B cell (primary cell): Measurements from ENCODE around the gene AHDC1. TPM values are rescaled to one million over a fixed set of nuclear protein-coding genes. Genes with fewer than 3 reads are reported as not detected.
"Not testable (repeated sequence)": the region's sequence is repeated elsewhere in the genome, so short reads cannot be mapped to it uniquely, and the experiment has no call there.

Source experiments
- ATAC-seq: fragments of 200-7000 bp; cut with Tn5 transposase; one replicate; pipeline ENCODE4 v1.10.0; 2021; ENCODE audit warnings: low read depth, mild to moderate bottlenecking, moderate number of reproducible peaks, moderate library complexity
- CTCF ChIA-PET: fragments of 350-600 bp; sonication (Branson Sonifier 250); formaldehyde crosslinking; loops from one replicate; lab custom pipeline; 2021; ENCODE audit warnings: antibody characterized with exemption, inconsistent platforms; lab: Charles Lee
- POLR2A ChIA-PET: fragments of 350-600 bp; sonication (Branson Sonifier 250); formaldehyde crosslinking; loops from one replicate; lab custom pipeline; 2021; ENCODE audit warnings: antibody characterized with exemption; lab: Charles Lee
- DNase-seq: peaks from one replicate; pipeline ENCODE4 v3.0.0; 2013
- H2AFZ ChIP-seq: 2 replicates; pipeline ENCODE4 v1.6.1; 2012; ENCODE audit warnings: mild to moderate bottlenecking, low read depth, low read length; ENCODE audit not compliant: insufficient read depth, poor library complexity, severe bottlenecking
- H3K27ac ChIP-seq, 2 donors: 1 replicate in 1 of 2; 2 replicates in 1 of 2; pipeline ENCODE4 v1.5.1; 2012 to 2013; ENCODE audit warnings: low read length in 2 of 2, mild to moderate bottlenecking in 2 of 2, moderate library complexity in 1 of 2
- H3K27me3 ChIP-seq, 4 experiments: fragments of 200-600 bp in 1 of 4; sonication (generic) in 1 of 4; replicated peaks in 1 of 4; 1 replicate in 2 of 4; 2 replicates in 2 of 4; pipeline versions ENCODE4 v1.6.1 to v1.7.0; 2013 to 2016; ENCODE audit warnings: low read length in 3 of 4, mild to moderate bottlenecking in 2 of 4, mixed read lengths in 1 of 4, moderate library complexity in 1 of 4; ENCODE audit not compliant: insufficient read depth in 4 of 4, control insufficient read depth in 3 of 4; ENCODE audit errors: control extremely low read depth in 1 of 4
- H3K36me3 ChIP-seq, 2 experiments: replicated peaks in 1 of 2; 1 replicate in 1 of 2; 2 replicates in 1 of 2; pipeline versions ENCODE4 v1.6.1 to v1.7.1; 2013; ENCODE audit warnings: low read length in 1 of 2; ENCODE audit not compliant: insufficient read depth in 2 of 2, control insufficient read depth in 1 of 2; ENCODE audit errors: control extremely low read depth in 1 of 2, extremely low read depth in 1 of 2
- H3K4me1 ChIP-seq, 2 donors: fragments of 200-600 bp in 1 of 2; sonication (generic) in 1 of 2; 1 replicate in 1 of 2; 2 replicates in 1 of 2; pipeline versions ENCODE4 v1.5.1 to v1.6.1; 2013 to 2017; ENCODE audit warnings: low read length in 2 of 2; ENCODE audit not compliant: control insufficient read depth in 2 of 2, insufficient read depth in 2 of 2
- H3K4me2 ChIP-seq: replicated peaks from 2 replicates; pipeline ENCODE3; 2012; ENCODE audit warnings: mild to moderate bottlenecking, low read depth, low read length; ENCODE audit not compliant: poor library complexity, severe bottlenecking
- H3K4me3 ChIP-seq, 5 experiments: fragments of 200-600 bp in 1 of 5; sonication (generic) in 1 of 5; 1 replicate in 3 of 5; 2 replicates in 2 of 5; pipeline versions ENCODE4 v1.5.1 to v1.7.0; 2011 to 2016; ENCODE audit warnings: low read length in 4 of 5, mild to moderate bottlenecking in 4 of 5, low read depth in 2 of 5, control low read depth in 1 of 5, moderate library complexity in 1 of 5; ENCODE audit not compliant: insufficient read depth in 1 of 5; ENCODE audit errors: control extremely low read depth in 1 of 5, extremely low read depth in 1 of 5
- H3K79me2 ChIP-seq: fragments of 200-600 bp; sonication (generic); one replicate; pipeline ENCODE4 v1.6.0; 2016; ENCODE audit warnings: low read length; ENCODE audit not compliant: control insufficient read depth, insufficient read depth
- H3K9ac ChIP-seq: fragments of 200-600 bp; sonication (generic); 2 replicates; pipeline ENCODE4 v1.6.1; 2017; ENCODE audit warnings: mild to moderate bottlenecking, low read length, moderate library complexity
- H3K9me3 ChIP-seq, 3 donors: one replicate each; pipeline versions ENCODE4 v1.6.1 to v1.7.1; 2013; ENCODE audit warnings: low read length in 2 of 3; ENCODE audit not compliant: control insufficient read depth in 2 of 3, insufficient read depth in 1 of 3; ENCODE audit errors: control extremely low read depth in 1 of 3
- H4K20me1 ChIP-seq: 2 replicates; pipeline ENCODE4 v1.6.0; 2012; ENCODE audit warnings: mild to moderate bottlenecking, low read length; ENCODE audit not compliant: insufficient read depth, control insufficient read depth, poor library complexity, severe bottlenecking
- H3K27ac Mint-ChIP-seq: one replicate; pipeline ENCODE4 v1.8.0; 2021; ENCODE audit warnings: mixed read lengths
- H3K27me3 Mint-ChIP-seq: one replicate; pipeline ENCODE4 v1.8.0; 2021; ENCODE audit warnings: mixed read lengths
- H3K4me1 Mint-ChIP-seq: one replicate; pipeline ENCODE4 v1.8.0; 2021; ENCODE audit warnings: mixed read lengths
- H3K4me3 Mint-ChIP-seq: one replicate; pipeline ENCODE4 v1.8.0; 2021; ENCODE audit warnings: mixed read lengths
- H3K9me3 Mint-ChIP-seq: one replicate; pipeline ENCODE4 v1.8.0; 2022; ENCODE audit warnings: mixed read lengths; ENCODE audit not compliant: insufficient read depth
- CTCF ChIP-seq: fragments of 200-600 bp; IDR thresholded peaks from one replicate; pipeline ENCODE4 v1.8.0; 2022; ENCODE audit warnings: antibody characterized with exemption, mild to moderate bottlenecking
- EZH2 ChIP-seq: IDR thresholded peaks from 2 replicates; pipeline ENCODE4 v1.6.1; 2012; ENCODE audit warnings: borderline replicate concordance, low read depth, mild to moderate bottlenecking, moderate library complexity, low read length; ENCODE audit not compliant: insufficient read depth, poor library complexity, severe bottlenecking
- WGBS: methylation state at CpG from one replicate; pipeline ENCODE4 v1.1.5; 2013; ENCODE audit warnings: missing lambda C conversion rate; ENCODE audit not compliant: insufficient coverage; 5-methylcytosine and 5-hydroxymethylcytosine counted together
- intact Hi-C: fragments of 100-400 bp; cut with micrococcal nuclease; formaldehyde crosslinking; loops from one replicate; pipeline ENCODE4 v1.10.0; 2022
- polyA plus RNA-seq: library from polyadenylated mRNA; depleted of rRNA; stranded (reverse); fragments of >200 nt; gene quantifications from 2 replicates; pipeline ENCODE4 v1.2.3, GENCODE V29; 2012
- total RNA-seq, 2 donors: library from RNA; stranded (reverse); fragments of 120-200 nt in 1 of 2; gene quantifications; 1 replicate in 1 of 2; 2 replicates in 1 of 2; pipeline versions ENCODE4 v1.2.3 to v1.2.4, GENCODE V29; 2013 to 2022

The AHDC1 gene
- total and polyA plus RNA-seq, 2 donors (not counting 1 experiment from before 2014, with no cell fraction given), result 6.2 to 32.0 TPM

GRCh38 chr1:27501159-27501558 lies 102.8 kb downstream of the AHDC1 start:
- H3K27ac ChIP-seq, H3K4me1 Mint-ChIP-seq, intact Hi-C loops, H3K27me3 Mint-ChIP-seq, H3K4me3 Mint-ChIP-seq, H3K27me3 ChIP-seq, H3K36me3 ChIP-seq, H3K9me3 Mint-ChIP-seq, ATAC-seq, CTCF ChIA-PET, H3K4me3 ChIP-seq, POLR2A ChIA-PET, DNase-seq, H3K4me2 ChIP-seq, H3K79me2 ChIP-seq, H3K27ac Mint-ChIP-seq, H3K9ac ChIP-seq, H3K9me3 ChIP-seq, H4K20me1 ChIP-seq, H2AFZ ChIP-seq, H3K4me1 ChIP-seq: not testable (repeated sequence)
- no CpG with 5 or more reads among the region's 2 CpGs for WGBS

GRCh38 chr1:27499142-27499541 lies 104.8 kb downstream of the AHDC1 start:
- H3K4me3 Mint-ChIP-seq, result no peak overlapping the region
- no peaks in the 10 kb centered on the region for H3K9me3 ChIP-seq
- H4K20me1 ChIP-seq, result no peaks in the 10 kb centered on the region
- H2AFZ ChIP-seq, result no peak overlapping the region
- no peak overlapping the region for H3K9ac ChIP-seq
- ChIA-PET CTCF (interaction anchor here (0.5 to 1.5 kb wide), 3 partner anchors 70 to 108 kb away, joined by 3 to 5 read pairs (median 4); no protein-coding TSS in a partner anchor), POLR2A (no interaction called here)
- no peak overlapping the region for H3K27ac Mint-ChIP-seq
- H3K4me3 ChIP-seq, result no peak overlapping the region
- no peaks in the 10 kb centered on the region for H3K36me3 ChIP-seq
- H3K9me3 Mint-ChIP-seq, result no peaks in the 10 kb centered on the region
- TF ChIP-seq CTCF, result no peak
- no peak for TF ChIP-seq EZH2
- H3K4me1 Mint-ChIP-seq, result peaks cover 6% of the 10 kb centered on the region
- ATAC-seq, result no peak
- H3K27ac ChIP-seq, result no peak overlapping the region
- no peaks in the 10 kb centered on the region for H3K27me3 ChIP-seq
- intact Hi-C loops, result no loop called here
- H3K27me3 Mint-ChIP-seq, result no peaks in the 10 kb centered on the region
- no peak overlapping the region for H3K4me2 ChIP-seq
- peaks cover 0 to 4% of the 10 kb centered on the region in 2 donors for H3K4me1 ChIP-seq
- no CpG with 5 or more reads among the region's 2 CpGs for WGBS
- H3K79me2 ChIP-seq, result peaks cover 4% of the 10 kb centered on the region
- no peak for DNase-seq
